HEK293 (cell line): ENCODE measurements around the gene PDLIM5.

Experiments
- CTCF ChIA-PET: fragments of 350-600 bp; formaldehyde crosslinking; extraction: SDS; loops from one replicate; lab custom pipeline; 2021; ENCODE audit warnings: antibody characterized with exemption; lab: Yijun Ruan, JAX
- POLR2A ChIA-PET: fragments of 300-600 bp; formaldehyde crosslinking; extraction: SDS; loops from one replicate; lab custom pipeline; 2020; ENCODE audit warnings: antibody characterized with exemption, inconsistent platforms; lab: Yijun Ruan, JAX
- H3K27ac ChIP-seq: fragments of 200-500 bp; sonication (Bioruptor generic); 2 replicates; pipeline ENCODE4 v1.5.1; 2014; ENCODE audit warnings: low read depth, low read length, control low read depth, inconsistent platforms; ENCODE audit errors: extremely low read depth
- H3K36me3 ChIP-seq, 2 experiments: fragments of 200-500 bp in 1 of 2; sonication (Bioruptor generic) in 1 of 2; 1 replicate in 1 of 2; 2 replicates in 1 of 2; pipeline ENCODE4 v1.5.1; 2014 to 2017; ENCODE audit warnings: inconsistent platforms in 2 of 2, low read length in 2 of 2; ENCODE audit not compliant: control insufficient read depth in 2 of 2, insufficient read depth in 1 of 2
- H3K4me1 ChIP-seq: fragments of 200-500 bp; sonication (Bioruptor generic); 2 replicates; pipeline ENCODE4 v1.5.1; 2014; ENCODE audit warnings: mild to moderate bottlenecking, low read length, inconsistent platforms; ENCODE audit not compliant: control insufficient read depth, insufficient read depth
- H3K4me3 ChIP-seq: 2 replicates; pipeline ENCODE4 v1.5.1; 2011; ENCODE audit warnings: low read depth, mild to moderate bottlenecking, control low read depth, low read length, moderate library complexity
- H3K9me3 ChIP-seq: fragments of 200-500 bp; sonication (Bioruptor generic); 2 replicates; pipeline ENCODE4 v1.5.1; 2014; ENCODE audit warnings: low read depth, low read length, inconsistent platforms; ENCODE audit not compliant: control insufficient read depth, insufficient read depth
- ATF2 ChIP-seq: fragments of 450-650 bp; formaldehyde crosslinking; IDR thresholded peaks from 2 replicates; pipeline ENCODE4 v1.5.1; 2016; ENCODE audit warnings: missing biosample characterization, missing genetic modification characterization, low read depth
- EGR2 ChIP-seq: fragments of 450-650 bp; formaldehyde crosslinking; IDR thresholded peaks from 2 replicates; pipeline ENCODE4 v1.5.1; 2016; ENCODE audit warnings: low read depth, missing biosample characterization, missing genetic modification characterization
- OSR2 ChIP-seq: fragments of 450-650 bp; formaldehyde crosslinking; IDR thresholded peaks from 2 replicates; pipeline ENCODE4 v1.5.1; 2016; ENCODE audit warnings: missing biosample characterization, missing genetic modification characterization
- SETDB1 ChIP-seq: IDR thresholded peaks from one replicate; pipeline ENCODE4 v1.6.1; 2017; ENCODE audit warnings: mild to moderate bottlenecking, low read length, moderate library complexity, mixed read lengths; ENCODE audit not compliant: insufficient read length
- ZIC2 ChIP-seq: fragments of 450-650 bp; formaldehyde crosslinking; IDR thresholded peaks from 2 replicates; pipeline ENCODE4 v1.5.1; 2016; ENCODE audit warnings: missing biosample characterization, missing genetic modification characterization
- ZNF16 ChIP-seq: fragments of 450-650 bp; formaldehyde crosslinking; IDR thresholded peaks from 2 replicates; pipeline ENCODE4 v1.5.1; 2016; ENCODE audit warnings: low read depth, missing biosample characterization, missing genetic modification characterization
- ZNF211 ChIP-seq: fragments of 450-650 bp; formaldehyde crosslinking; IDR thresholded peaks from 2 replicates; pipeline ENCODE4 v1.5.1; 2016; ENCODE audit warnings: low read depth, missing biosample characterization, missing genetic modification characterization
- ZNF280C ChIP-seq: fragments of 450-650 bp; formaldehyde crosslinking; IDR thresholded peaks from 2 replicates; pipeline ENCODE4 v1.5.1; 2016; ENCODE audit warnings: missing biosample characterization, missing genetic modification characterization
- ZNF324 ChIP-seq: fragments of 450-650 bp; formaldehyde crosslinking; IDR thresholded peaks from 2 replicates; pipeline ENCODE4 v1.5.1; 2016; ENCODE audit warnings: missing biosample characterization, missing genetic modification characterization
- ZNF394 ChIP-seq: fragments of 450-650 bp; formaldehyde crosslinking; IDR thresholded peaks from 2 replicates; pipeline ENCODE4 v1.5.1; 2016; ENCODE audit warnings: missing biosample characterization, missing genetic modification characterization, mild to moderate bottlenecking, moderate library complexity, borderline replicate concordance
- ZNF423 ChIP-seq: fragments of 450-650 bp; formaldehyde crosslinking; IDR thresholded peaks from 2 replicates; pipeline ENCODE4 v1.5.1; 2016; ENCODE audit warnings: missing biosample characterization, missing genetic modification characterization
- ZNF521 ChIP-seq: fragments of 450-650 bp; formaldehyde crosslinking; IDR thresholded peaks from 2 replicates; pipeline ENCODE4 v1.5.1; 2017; ENCODE audit warnings: missing biosample characterization, mild to moderate bottlenecking, missing genetic modification characterization
- ZNF571 ChIP-seq: fragments of 450-650 bp; formaldehyde crosslinking; IDR thresholded peaks from 2 replicates; pipeline ENCODE4 v1.5.0; 2017; ENCODE audit warnings: missing biosample characterization, missing genetic modification characterization
- ZNF626 ChIP-seq: fragments of 450-650 bp; sonication (Bioruptor Pico); formaldehyde crosslinking; IDR thresholded peaks from 2 replicates; pipeline ENCODE4 v1.5.1; 2018; ENCODE audit warnings: missing biosample characterization, missing genetic modification characterization, inconsistent platforms
- ZNF785 ChIP-seq: fragments of 450-650 bp; formaldehyde crosslinking; IDR thresholded peaks from 2 replicates; pipeline ENCODE4 v1.5.1; 2016; ENCODE audit warnings: missing biosample characterization, missing genetic modification characterization
- ZNF830 ChIP-seq: fragments of 450-650 bp; IDR thresholded peaks from 2 replicates; pipeline ENCODE4 v1.5.0; 2018; ENCODE audit warnings: missing biosample characterization, missing genetic modification characterization, low read depth, mild to moderate bottlenecking, moderate library complexity
- ZSCAN18 ChIP-seq: fragments of 450-650 bp; formaldehyde crosslinking; IDR thresholded peaks from 2 replicates; pipeline ENCODE4 v1.5.1; 2016; ENCODE audit warnings: missing biosample characterization, missing genetic modification characterization
- TF ChIP-seq, protein P1 (sequence below): fragments of 450-650 bp; formaldehyde crosslinking; IDR thresholded peaks from 2 replicates; pipeline ENCODE4 v1.5.1; 2016; ENCODE audit warnings: missing biosample characterization, missing genetic modification characterization

PDLIM5 gene

DNA sequence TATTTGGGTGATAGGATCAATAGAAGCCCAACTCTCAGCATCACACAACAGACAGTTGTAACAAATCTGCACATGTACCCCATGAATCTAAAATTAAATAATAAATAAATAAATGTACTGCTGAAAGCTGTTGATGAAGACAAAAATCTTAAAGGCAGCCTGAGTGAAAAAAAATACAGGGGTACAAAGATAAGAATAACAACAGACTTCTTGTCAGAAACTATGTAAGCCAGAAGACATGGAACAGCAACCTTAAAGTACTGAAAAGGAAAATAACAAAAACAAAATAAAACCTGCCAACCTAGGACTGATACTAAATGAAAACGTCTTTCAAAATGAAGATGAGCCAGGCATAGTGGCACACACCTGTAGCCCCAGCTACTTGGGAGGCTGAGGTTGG, 25.0 kb upstream of the PDLIM5 start:
- H3K4me3 ChIP-seq: no peak overlapping the region
- H3K27ac ChIP-seq: no peak overlapping the region
- TF ChIP-seq SETDB1 (peak; percentile 87), ZNF830 (tag by site-specific recombination) (no peak), ZNF626 (0 out of 2 replicates have a peak, but pooled peaks have one; percentile 28)
- POLR2A ChIA-PET: no interaction called here
- CTCF ChIA-PET: no interaction called here
- H3K4me1 ChIP-seq: no peaks in the 10 kb centered on the region
- no peaks in the 10 kb centered on the region for H3K36me3 ChIP-seq
- H3K9me3 ChIP-seq: no peaks in the 10 kb centered on the region

DNA sequence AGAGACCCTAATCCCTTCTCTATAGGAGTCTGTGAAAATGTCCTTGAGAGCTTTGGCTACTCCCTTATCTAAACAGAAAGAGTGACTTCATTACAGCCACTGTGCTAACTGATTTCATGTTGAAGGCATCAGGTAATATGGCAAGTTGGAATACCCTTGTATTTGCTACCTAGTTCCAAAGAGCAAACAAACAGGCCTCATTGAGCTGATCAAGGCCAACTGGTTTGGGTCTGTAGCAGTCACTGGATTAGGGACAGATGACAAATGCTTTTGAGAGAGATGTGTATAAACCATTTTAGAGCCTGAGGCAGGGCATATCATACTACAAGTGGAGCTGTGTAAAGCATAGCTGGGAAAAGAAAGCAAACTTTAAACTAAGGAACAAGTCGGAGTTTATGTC, 22.9 kb upstream of the PDLIM5 start:
- no peak for TF ChIP-seq ZNF324 (tag by site-specific recombination)
- TF ChIP-seq ZNF423 (tag by site-specific recombination): no peak
- peak; percentile 37; the same call in 1 of the 2 replicates for TF ChIP-seq OSR2 (tag by site-specific recombination)
- H3K27ac ChIP-seq: no peak overlapping the region
- ChIA-PET CTCF (interaction anchor here (0.6 kb wide), 1 partner anchor 301 kb away, joined by 7 read pairs; no protein-coding TSS in a partner anchor), POLR2A (no interaction called here)
- H3K4me3 ChIP-seq: no peak overlapping the region
- no peaks in the 10 kb centered on the region for H3K4me1 ChIP-seq
- H3K9me3 ChIP-seq: no peaks in the 10 kb centered on the region
- no peaks in the 10 kb centered on the region for H3K36me3 ChIP-seq

DNA sequence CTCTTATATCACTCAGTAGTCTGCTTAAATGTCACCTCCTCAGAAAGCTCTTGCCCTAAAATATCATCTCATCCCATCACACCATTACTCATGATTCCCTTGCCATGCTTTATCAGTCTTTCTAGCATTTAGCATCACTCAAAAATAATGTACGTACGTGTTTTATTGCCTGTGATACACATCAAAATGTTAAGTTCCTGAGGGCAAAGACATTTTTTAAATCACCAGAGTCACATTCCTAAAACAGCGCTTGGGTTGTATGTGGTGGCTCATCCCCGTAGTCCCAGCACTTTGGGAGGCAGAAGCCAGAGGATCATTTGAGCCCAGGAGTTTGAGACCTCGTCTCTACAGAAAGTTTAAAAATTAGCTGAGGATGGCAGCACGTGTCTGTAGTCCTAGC, 21.3 kb upstream of the PDLIM5 start:
- H3K4me1 ChIP-seq: no peaks in the 10 kb centered on the region
- TF ChIP-seq ZNF211 (tag by site-specific recombination): no peak
- no peak for TF ChIP-seq ATF2 (tag by site-specific recombination)
- TF ChIP-seq ZNF16 (tag by site-specific recombination): no peak
- TF ChIP-seq, protein P1, sequence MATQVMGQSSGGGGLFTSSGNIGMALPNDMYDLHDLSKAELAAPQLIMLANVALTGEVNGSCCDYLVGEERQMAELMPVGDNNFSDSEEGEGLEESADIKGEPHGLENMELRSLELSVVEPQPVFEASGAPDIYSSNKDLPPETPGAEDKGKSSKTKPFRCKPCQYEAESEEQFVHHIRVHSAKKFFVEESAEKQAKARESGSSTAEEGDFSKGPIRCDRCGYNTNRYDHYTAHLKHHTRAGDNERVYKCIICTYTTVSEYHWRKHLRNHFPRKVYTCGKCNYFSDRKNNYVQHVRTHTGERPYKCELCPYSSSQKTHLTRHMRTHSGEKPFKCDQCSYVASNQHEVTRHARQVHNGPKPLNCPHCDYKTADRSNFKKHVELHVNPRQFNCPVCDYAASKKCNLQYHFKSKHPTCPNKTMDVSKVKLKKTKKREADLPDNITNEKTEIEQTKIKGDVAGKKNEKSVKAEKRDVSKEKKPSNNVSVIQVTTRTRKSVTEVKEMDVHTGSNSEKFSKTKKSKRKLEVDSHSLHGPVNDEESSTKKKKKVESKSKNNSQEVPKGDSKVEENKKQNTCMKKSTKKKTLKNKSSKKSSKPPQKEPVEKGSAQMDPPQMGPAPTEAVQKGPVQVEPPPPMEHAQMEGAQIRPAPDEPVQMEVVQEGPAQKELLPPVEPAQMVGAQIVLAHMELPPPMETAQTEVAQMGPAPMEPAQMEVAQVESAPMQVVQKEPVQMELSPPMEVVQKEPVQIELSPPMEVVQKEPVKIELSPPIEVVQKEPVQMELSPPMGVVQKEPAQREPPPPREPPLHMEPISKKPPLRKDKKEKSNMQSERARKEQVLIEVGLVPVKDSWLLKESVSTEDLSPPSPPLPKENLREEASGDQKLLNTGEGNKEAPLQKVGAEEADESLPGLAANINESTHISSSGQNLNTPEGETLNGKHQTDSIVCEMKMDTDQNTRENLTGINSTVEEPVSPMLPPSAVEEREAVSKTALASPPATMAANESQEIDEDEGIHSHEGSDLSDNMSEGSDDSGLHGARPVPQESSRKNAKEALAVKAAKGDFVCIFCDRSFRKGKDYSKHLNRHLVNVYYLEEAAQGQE: no peak
- TF ChIP-seq ZIC2 (tag by site-specific recombination): no peak
- no peak for TF ChIP-seq ZSCAN18 (tag by site-specific recombination)
- no peak for TF ChIP-seq ZNF571
- TF ChIP-seq EGR2 (tag by site-specific recombination): no peak
- TF ChIP-seq ZNF280C (tag by site-specific recombination): no peak
- no peak for TF ChIP-seq ZNF785 (tag by site-specific recombination)
- TF ChIP-seq ZNF521 (tag by site-specific recombination): no peak
- TF ChIP-seq ZNF394 (tag by site-specific recombination): no peak
- no peaks in the 10 kb centered on the region for H3K36me3 ChIP-seq
- no peaks in the 10 kb centered on the region for H3K9me3 ChIP-seq
- no peak overlapping the region for H3K27ac ChIP-seq
- ChIA-PET CTCF (interaction anchor here (0.5 to 1.7 kb wide), 2 partner anchors 23 to 666 kb away, joined by 3 to 5 read pairs; no protein-coding TSS in a partner anchor), POLR2A (no interaction called here)
- no peak overlapping the region for H3K4me3 ChIP-seq
